ENCODE measurements around the gene NECTIN2.

DNA sequence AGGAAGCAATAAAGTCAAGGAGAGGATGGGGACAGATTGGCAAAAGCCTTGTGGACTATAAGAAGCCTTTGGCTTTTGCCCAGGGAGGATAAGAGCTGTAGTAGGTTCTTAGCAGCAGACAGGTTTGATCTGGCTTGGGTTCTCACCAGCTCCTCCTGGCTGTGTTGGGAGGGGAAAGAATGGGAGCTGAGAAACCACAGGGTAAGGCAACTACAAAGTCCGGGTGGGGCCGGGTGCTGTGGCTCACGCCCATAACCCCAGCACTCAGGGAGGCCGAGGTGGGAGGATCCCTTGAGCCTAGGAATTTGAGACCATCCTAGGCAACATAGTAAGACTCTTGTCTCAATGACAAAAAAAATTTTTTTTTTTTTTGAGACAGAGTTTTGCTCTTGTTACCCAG lies 20.6 kb downstream of the NECTIN2 start:
- TF ChIP-seq LEF1 (IDR thresholded peaks at IDR 0.05; ENCODE audit: borderline replicate concordance): no peak
- TF ChIP-seq FOXM1 (IDR thresholded peaks at IDR 0.05; ENCODE audit: borderline replicate concordance): no peak
- no peak for TF ChIP-seq TARDBP (IDR thresholded peaks at IDR 0.05)
- TF ChIP-seq NFRKB (IDR thresholded peaks at IDR 0.05): no peak
- TF ChIP-seq ZNF384 (IDR thresholded peaks at IDR 0.05): no peak
